GM12878 (cell line): ENCODE results near the gene MAPK13. TPM values are rescaled to one million over a fixed set of nuclear protein-coding genes. Genes with fewer than 3 reads are reported as not detected.

ENCODE experiments used
- BACH1 ChIP-seq: fragments of 450-650 bp; IDR thresholded peaks from 2 replicates; pipeline ENCODE4 v1.6.1; 2017; ENCODE audit warnings: mild to moderate bottlenecking, borderline replicate concordance
- BCL11A ChIP-seq: IDR thresholded peaks from 2 replicates; pipeline ENCODE4 v1.6.1; 2011; ENCODE audit warnings: low read depth, low read length
- BCL3 ChIP-seq: IDR thresholded peaks from 2 replicates; pipeline ENCODE4 v1.6.1; 2011; ENCODE audit warnings: borderline replicate concordance, low read depth, mild to moderate bottlenecking, moderate library complexity, low read length; ENCODE audit not compliant: insufficient read depth, poor library complexity, severe bottlenecking
- BMI1 ChIP-seq: fragments of 450-650 bp; IDR thresholded peaks from 2 replicates; pipeline ENCODE4 v1.6.1; 2016; ENCODE audit warnings: mild to moderate bottlenecking, moderate library complexity, borderline replicate concordance
- CHD2 ChIP-seq: IDR thresholded peaks from 2 replicates; pipeline ENCODE4 v1.6.1; 2011; ENCODE audit warnings: low read depth, low read length, improper control_type of control experiment, borderline replicate concordance
- CREB1 ChIP-seq: IDR thresholded peaks from 2 replicates; pipeline ENCODE4 v1.6.1; 2012; ENCODE audit warnings: low read depth, mild to moderate bottlenecking, inconsistent platforms
- DPF2 ChIP-seq: fragments of 450-650 bp; IDR thresholded peaks from 2 replicates; pipeline ENCODE4 v1.6.1; 2017; ENCODE audit warnings: mild to moderate bottlenecking
- MYB ChIP-seq: fragments of 150-350 bp; IDR thresholded peaks from 2 replicates; pipeline ENCODE4 v1.6.1; 2014; ENCODE audit warnings: mild to moderate bottlenecking, low read depth, low read length, borderline replicate concordance
- MYC ChIP-seq: IDR thresholded peaks from 2 replicates; pipeline ENCODE4 v1.6.1; 2011; ENCODE audit warnings: mild to moderate bottlenecking, low read length, moderate library complexity, inconsistent platforms; ENCODE audit not compliant: insufficient read depth, insufficient replicate concordance, insufficient read length, severe bottlenecking
- NFIC ChIP-seq: IDR thresholded peaks from 2 replicates; pipeline ENCODE4 v1.6.1; 2012; ENCODE audit warnings: low read depth, mild to moderate bottlenecking, inconsistent platforms, low read length, moderate library complexity
- NRF1 ChIP-seq: conservative IDR thresholded peaks from 2 replicates; pipeline ENCODE4 v1.6.1; 2011; ENCODE audit warnings: mild to moderate bottlenecking, low read depth, low read length, improper control_type of control experiment
- POLR2A ChIP-seq: IDR thresholded peaks from 2 replicates; pipeline ENCODE4 v1.6.1; 2011; ENCODE audit warnings: low read depth, mild to moderate bottlenecking, low read length
- POU2F2 ChIP-seq: IDR thresholded peaks from 3 replicates; pipeline ENCODE4 v1.6.1; 2011; ENCODE audit warnings: low read depth, mild to moderate bottlenecking, low read length, borderline replicate concordance
- RUNX3 ChIP-seq: IDR thresholded peaks from 2 replicates; pipeline ENCODE4 v1.6.1; 2012; ENCODE audit warnings: low read length, inconsistent platforms
- SIX5 ChIP-seq: IDR thresholded peaks from 2 replicates; pipeline ENCODE4 v1.6.1; 2011; ENCODE audit warnings: mild to moderate bottlenecking, low read depth, low read length, moderate library complexity; ENCODE audit not compliant: severe bottlenecking
- SMAD1 ChIP-seq: fragments of 450-650 bp; IDR thresholded peaks from 2 replicates; pipeline ENCODE4 v1.6.1; 2018; ENCODE audit warnings: mild to moderate bottlenecking, low read depth; ENCODE audit not compliant: partially characterized antibody
- SP1 ChIP-seq: IDR thresholded peaks from one replicate; pipeline ENCODE4 v1.6.1; 2011; ENCODE audit warnings: low read depth, low read length
- ZNF592 ChIP-seq: fragments of 450-650 bp; IDR thresholded peaks from 2 replicates; pipeline ENCODE4 v1.6.1; 2017; ENCODE audit warnings: mild to moderate bottlenecking, moderate library complexity
- polyA plus RNA-seq, 11 experiments: library from polyadenylated mRNA; depleted of rRNA in 4 of 11; unstranded in 6 of 11; stranded (reverse) in 5 of 11; fragments of >200 nt; fragmentation: Nextera tagmentation in 4 of 11; fragmentation: Illumina TruSeq in 1 of 11; extraction: Ambion mirVana in 4 of 11; extraction: Trizol in 1 of 11; gene quantifications; 1 replicate in 1 of 11; 2 replicates in 10 of 11; pipeline versions ENCODE4 v1.2.1 to v1.2.3, GENCODE V29; 2011 to 2016; ENCODE audit warnings: inconsistent platforms in 2 of 11, missing spikeins in 2 of 11, low read depth in 1 of 11
- total RNA-seq, 4 experiments: library from RNA; depleted of rRNA in 3 of 4; stranded (reverse); fragments of >200 nt in 3 of 4; fragmentation: Illumina TruSeq in 1 of 4; extraction: Trizol in 1 of 4; gene quantifications; 2 replicates each; pipeline versions ENCODE4 v1.2.1 to v1.2.3, GENCODE V29; 2013 to 2021
- TF ChIP-seq, protein P1 (sequence below): IDR thresholded peaks from 2 replicates; pipeline ENCODE4 v1.6.1; 2011; ENCODE audit warnings: low read depth, mild to moderate bottlenecking, low read length, moderate library complexity, borderline replicate concordance; ENCODE audit errors: extremely low read depth
- TF ChIP-seq, protein P2 (sequence below): IDR thresholded peaks from 2 replicates; pipeline ENCODE4 v1.6.1; 2012; ENCODE audit warnings: low read depth, low read length, improper control_type of control experiment
- TF ChIP-seq, protein P3 (sequence below): fragments of 450-650 bp; formaldehyde crosslinking; IDR thresholded peaks from 2 replicates; pipeline ENCODE4 v1.4.0; 2022; ENCODE audit warnings: mild to moderate bottlenecking, moderate library complexity

The MAPK13 gene
- total and polyA plus RNA-seq, 10 of the 15 experiments (the other 5 are each of a cell fraction or from before 2014, with no cell fraction given) = 1.8 to 48.0 (median 37.5) TPM

GRCh38 chr6:36094753-36095496 is 35.4 kb upstream of the MAPK13 start (continued):
- no peak for TF ChIP-seq BCL3
- TF ChIP-seq CHD2 = peak; percentile 28; the same call in 1 of the 2 replicates
- TF ChIP-seq POLR2A = no peak
- no peak for TF ChIP-seq SP1
- no peak for TF ChIP-seq DPF2
- no peak for TF ChIP-seq BACH1
- no peak for TF ChIP-seq SIX5
- peak; percentile 36; the same call in 1 of the 2 replicates for TF ChIP-seq RUNX3
- no peak for TF ChIP-seq SMAD1
- TF ChIP-seq NFIC = no peak
- TF ChIP-seq MYC = no peak
- TF ChIP-seq ZNF592 = no peak
- TF ChIP-seq BCL11A = no peak
- TF ChIP-seq BMI1 = no peak
- no peak for TF ChIP-seq MYB
- TF ChIP-seq CREB1 = no peak
- TF ChIP-seq, protein P1, sequence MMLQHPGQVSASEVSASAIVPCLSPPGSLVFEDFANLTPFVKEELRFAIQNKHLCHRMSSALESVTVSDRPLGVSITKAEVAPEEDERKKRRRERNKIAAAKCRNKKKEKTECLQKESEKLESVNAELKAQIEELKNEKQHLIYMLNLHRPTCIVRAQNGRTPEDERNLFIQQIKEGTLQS = no peak
- TF ChIP-seq, protein P2, sequence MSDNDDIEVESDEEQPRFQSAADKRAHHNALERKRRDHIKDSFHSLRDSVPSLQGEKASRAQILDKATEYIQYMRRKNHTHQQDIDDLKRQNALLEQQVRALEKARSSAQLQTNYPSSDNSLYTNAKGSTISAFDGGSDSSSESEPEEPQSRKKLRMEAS = no peak
- no peak for TF ChIP-seq NRF1
- peak; percentile 75; the same call in 2 of the 3 replicates for TF ChIP-seq POU2F2
- TF ChIP-seq, protein P3, sequence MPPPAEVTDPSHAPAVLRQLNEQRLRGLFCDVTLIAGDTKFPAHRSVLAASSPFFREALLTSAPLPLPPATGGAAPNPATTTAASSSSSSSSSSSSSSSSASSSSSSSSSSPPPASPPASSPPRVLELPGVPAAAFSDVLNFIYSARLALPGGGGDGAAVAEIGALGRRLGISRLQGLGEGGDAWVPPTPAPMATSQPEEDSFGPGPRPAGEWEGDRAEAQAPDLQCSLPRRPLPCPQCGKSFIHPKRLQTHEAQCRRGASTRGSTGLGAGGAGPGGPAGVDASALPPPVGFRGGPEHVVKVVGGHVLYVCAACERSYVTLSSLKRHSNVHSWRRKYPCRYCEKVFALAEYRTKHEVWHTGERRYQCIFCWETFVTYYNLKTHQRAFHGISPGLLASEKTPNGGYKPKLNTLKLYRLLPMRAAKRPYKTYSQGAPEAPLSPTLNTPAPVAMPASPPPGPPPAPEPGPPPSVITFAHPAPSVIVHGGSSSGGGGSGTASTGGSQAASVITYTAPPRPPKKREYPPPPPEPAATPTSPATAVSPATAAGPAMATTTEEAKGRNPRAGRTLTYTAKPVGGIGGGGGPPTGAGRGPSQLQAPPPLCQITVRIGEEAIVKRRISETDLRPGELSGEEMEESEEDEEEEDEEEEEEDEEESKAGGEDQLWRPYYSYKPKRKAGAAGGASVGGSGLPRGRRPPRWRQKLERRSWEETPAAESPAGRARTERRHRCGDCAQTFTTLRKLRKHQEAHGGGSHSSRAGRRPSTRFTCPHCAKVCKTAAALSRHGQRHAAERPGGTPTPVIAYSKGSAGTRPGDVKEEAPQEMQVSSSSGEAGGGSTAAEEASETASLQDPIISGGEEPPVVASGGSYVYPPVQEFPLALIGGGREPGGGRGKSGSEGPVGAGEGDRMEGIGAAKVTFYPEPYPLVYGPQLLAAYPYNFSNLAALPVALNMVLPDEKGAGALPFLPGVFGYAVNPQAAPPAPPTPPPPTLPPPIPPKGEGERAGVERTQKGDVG = no peak
